Nephron (organoid): Measurements from ENCODE around the gene TFG.

ENCODE experiments used
- H3K27ac Mint-ChIP-seq, 3 experiments: 2 replicates each; pipeline ENCODE4 v1.8.0; 2020; ENCODE audit warnings: mixed read lengths in 3 of 3, mild to moderate bottlenecking in 2 of 3, moderate library complexity in 1 of 3
- H3K27me3 Mint-ChIP-seq: 2 replicates; pipeline ENCODE4 v1.8.0; 2021; ENCODE audit warnings: low read depth, mild to moderate bottlenecking, moderate library complexity, mixed read lengths
- H3K36me3 Mint-ChIP-seq: 2 replicates; pipeline ENCODE4 v1.8.0; 2020; ENCODE audit warnings: low read depth, mixed read lengths
- H3K4me1 Mint-ChIP-seq: 2 replicates; pipeline ENCODE4 v1.8.0; 2020; ENCODE audit warnings: mixed read lengths
- H3K4me3 Mint-ChIP-seq, 3 experiments: 2 replicates each; pipeline ENCODE4 v1.8.0; 2020; ENCODE audit warnings: mild to moderate bottlenecking in 3 of 3, mixed read lengths in 3 of 3, moderate library complexity in 2 of 3
- H3K9me3 Mint-ChIP-seq: 2 replicates; pipeline ENCODE4 v1.8.0; 2020; ENCODE audit warnings: mixed read lengths
- TF ChIP-seq, protein P1 (sequence below), 3 experiments: fragments of 200-600 bp; sonication (generic); IDR thresholded peaks; one replicate each; pipeline ENCODE4 v1.5.0; 2021; ENCODE audit warnings: antibody characterized with exemption in 3 of 3; ENCODE audit not compliant: unreplicated experiment in 3 of 3

The TFG gene

DNA sequence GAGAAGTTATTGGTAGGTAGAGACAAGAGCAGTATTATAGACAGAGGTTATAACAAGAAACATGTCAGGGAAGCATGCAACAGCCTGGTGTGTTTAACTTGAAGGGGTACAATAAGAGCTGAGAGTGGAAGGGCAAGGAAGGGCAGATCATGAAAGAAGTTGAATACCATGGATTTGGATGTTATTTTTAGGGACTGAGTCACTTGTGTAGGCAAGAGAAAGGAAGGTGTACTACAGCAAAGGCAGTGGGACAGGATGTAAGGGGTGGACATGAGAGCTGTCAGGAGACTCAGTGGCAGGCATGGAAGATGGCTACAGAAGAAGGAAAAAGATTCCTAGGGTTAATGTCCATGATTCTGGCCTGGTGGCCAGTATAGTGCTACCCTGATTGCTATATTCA, 66.4 kb downstream of the TFG start:
- TF ChIP-seq, protein P1, sequence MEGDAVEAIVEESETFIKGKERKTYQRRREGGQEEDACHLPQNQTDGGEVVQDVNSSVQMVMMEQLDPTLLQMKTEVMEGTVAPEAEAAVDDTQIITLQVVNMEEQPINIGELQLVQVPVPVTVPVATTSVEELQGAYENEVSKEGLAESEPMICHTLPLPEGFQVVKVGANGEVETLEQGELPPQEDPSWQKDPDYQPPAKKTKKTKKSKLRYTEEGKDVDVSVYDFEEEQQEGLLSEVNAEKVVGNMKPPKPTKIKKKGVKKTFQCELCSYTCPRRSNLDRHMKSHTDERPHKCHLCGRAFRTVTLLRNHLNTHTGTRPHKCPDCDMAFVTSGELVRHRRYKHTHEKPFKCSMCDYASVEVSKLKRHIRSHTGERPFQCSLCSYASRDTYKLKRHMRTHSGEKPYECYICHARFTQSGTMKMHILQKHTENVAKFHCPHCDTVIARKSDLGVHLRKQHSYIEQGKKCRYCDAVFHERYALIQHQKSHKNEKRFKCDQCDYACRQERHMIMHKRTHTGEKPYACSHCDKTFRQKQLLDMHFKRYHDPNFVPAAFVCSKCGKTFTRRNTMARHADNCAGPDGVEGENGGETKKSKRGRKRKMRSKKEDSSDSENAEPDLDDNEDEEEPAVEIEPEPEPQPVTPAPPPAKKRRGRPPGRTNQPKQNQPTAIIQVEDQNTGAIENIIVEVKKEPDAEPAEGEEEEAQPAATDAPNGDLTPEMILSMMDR (IDR thresholded peaks at IDR 0.05; ENCODE audit: unreplicated experiment in 3 of 3), result no peak
- no peak overlapping the region for H3K27ac Mint-ChIP-seq
- H3K27me3 Mint-ChIP-seq, result no peaks in the 10 kb centered on the region
- H3K9me3 Mint-ChIP-seq, result no peaks in the 10 kb centered on the region
- H3K4me3 Mint-ChIP-seq, result no peak overlapping the region
- H3K4me1 Mint-ChIP-seq, result peaks cover 11% of the 10 kb centered on the region
- H3K36me3 Mint-ChIP-seq, result no peaks in the 10 kb centered on the region

DNA sequence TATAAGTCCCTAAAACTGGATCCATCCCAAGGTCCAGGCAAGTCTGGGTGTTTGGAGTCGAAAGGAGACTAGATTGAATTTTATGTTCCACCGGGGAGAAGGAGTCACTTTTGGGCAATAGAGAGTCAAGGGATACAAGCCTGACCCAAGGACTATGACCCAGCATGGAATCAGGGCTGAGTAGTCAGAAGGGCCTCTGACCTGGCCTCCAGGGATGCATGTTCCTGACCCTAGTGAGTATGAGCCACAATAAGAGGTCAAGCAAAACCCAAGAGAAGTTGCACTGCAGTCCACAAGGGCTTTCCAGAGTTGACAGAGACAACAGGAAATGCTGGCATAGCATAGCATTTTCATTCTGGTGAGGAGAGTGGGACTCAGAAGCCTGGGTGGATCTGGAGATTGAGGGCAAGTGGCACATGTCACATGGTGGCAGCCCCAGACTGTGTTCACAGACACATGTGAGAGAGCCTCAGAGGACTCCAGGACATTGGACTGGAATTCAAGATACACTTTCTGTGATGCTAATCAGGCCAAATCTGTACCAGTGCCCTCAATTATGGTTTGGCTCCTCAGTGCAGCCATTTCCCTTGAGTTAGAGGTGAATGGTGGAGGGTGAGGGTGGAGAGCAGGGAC, 66.9 kb downstream of the TFG start:
- peaks cover 15% of the 10 kb centered on the region for H3K4me1 Mint-ChIP-seq
- H3K27me3 Mint-ChIP-seq, result no peaks in the 10 kb centered on the region
- no peak overlapping the region for H3K27ac Mint-ChIP-seq
- no peaks in the 10 kb centered on the region for H3K9me3 Mint-ChIP-seq
- no peaks in the 10 kb centered on the region for H3K36me3 Mint-ChIP-seq
- TF ChIP-seq, protein P1 (IDR thresholded peaks at IDR 0.05; ENCODE audit: unreplicated experiment in 3 of 3), result no peak
- H3K4me3 Mint-ChIP-seq, result no peak overlapping the region

DNA sequence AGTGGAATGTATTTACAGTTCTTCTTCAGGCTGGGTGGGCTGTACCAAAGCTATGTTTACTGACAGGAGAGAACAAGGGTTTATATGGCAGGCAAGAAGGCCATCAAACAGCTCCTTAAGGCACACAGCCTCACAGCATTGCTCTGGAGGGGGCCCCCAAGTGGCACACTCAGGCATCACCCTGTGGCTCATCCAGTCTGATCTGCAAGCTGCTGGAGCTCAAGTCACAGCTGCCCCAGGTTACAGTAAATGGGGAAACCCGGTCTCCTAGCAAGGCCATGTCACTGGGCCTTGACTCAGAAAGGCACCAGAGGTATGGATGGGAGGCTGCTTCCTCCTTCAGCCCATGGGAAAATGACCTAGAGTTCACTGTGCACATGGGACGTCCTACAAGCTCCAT, 67.5 kb downstream of the TFG start:
- no peaks in the 10 kb centered on the region for H3K27me3 Mint-ChIP-seq
- no peak overlapping the region for H3K27ac Mint-ChIP-seq
- TF ChIP-seq, protein P1 (IDR thresholded peaks at IDR 0.05; ENCODE audit: unreplicated experiment in 3 of 3), result no peak
- H3K4me3 Mint-ChIP-seq, result no peak overlapping the region
- no peaks in the 10 kb centered on the region for H3K36me3 Mint-ChIP-seq
- H3K4me1 Mint-ChIP-seq, result peaks cover 20% of the 10 kb centered on the region
- H3K9me3 Mint-ChIP-seq, result no peaks in the 10 kb centered on the region

DNA sequence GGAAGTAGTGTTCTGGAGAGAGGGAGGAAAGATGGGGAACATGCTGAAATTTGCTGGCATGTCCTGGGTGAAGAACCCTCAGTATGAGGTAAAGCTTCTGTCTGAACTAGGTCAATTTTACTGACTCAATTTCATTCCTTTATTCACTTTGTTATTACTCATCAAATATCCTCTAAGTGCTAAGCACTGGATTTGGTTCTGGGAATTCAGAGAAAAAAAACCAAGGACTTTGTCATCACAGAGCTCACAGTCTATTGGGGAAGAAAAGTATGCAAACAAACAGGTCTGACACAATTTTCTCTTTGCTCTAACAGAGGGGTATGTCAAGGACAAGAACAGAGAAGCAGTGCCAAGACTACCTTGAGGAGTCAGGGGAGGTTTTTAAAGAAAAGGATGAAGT, 68.0 kb downstream of the TFG start:
- TF ChIP-seq, protein P1 (IDR thresholded peaks at IDR 0.05; ENCODE audit: unreplicated experiment in 3 of 3), result no peak
- Mint-ChIP-seq H3K9me3 (no peaks in the 10 kb centered on the region), H3K4me1 (peaks cover 25% of the 10 kb centered on the region), H3K4me3 (no peak overlapping the region), H3K36me3 (no peaks in the 10 kb centered on the region), H3K27me3 (no peaks in the 10 kb centered on the region), H3K27ac (no peak overlapping the region)

DNA sequence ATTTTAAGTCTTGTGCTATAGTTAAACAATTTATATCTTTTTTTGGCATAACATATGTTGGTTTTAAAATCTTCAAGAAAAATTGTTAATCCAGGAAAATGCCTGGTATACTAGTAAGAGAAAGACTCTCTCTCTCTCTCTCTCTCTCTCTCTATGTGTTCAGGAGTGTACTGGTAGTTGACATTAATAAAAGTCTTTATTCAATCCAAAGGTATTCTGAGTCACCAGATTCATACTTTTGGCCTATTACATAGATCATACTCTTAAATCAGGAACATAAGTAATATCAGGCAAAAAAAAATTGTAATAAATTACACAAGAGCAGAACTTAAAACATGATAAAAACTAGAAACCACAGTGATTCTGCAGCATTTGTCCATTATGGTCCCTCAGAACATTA, 70.2 kb downstream of the TFG start:
- Mint-ChIP-seq H3K4me1 (peaks cover 36% of the 10 kb centered on the region), H3K27me3 (no peaks in the 10 kb centered on the region), H3K27ac (no peak overlapping the region), H3K4me3 (no peak overlapping the region), H3K9me3 (peaks cover 2% of the 10 kb centered on the region), H3K36me3 (no peaks in the 10 kb centered on the region)
- TF ChIP-seq, protein P1 (IDR thresholded peaks at IDR 0.05; ENCODE audit: unreplicated experiment in 3 of 3), result no peak

DNA sequence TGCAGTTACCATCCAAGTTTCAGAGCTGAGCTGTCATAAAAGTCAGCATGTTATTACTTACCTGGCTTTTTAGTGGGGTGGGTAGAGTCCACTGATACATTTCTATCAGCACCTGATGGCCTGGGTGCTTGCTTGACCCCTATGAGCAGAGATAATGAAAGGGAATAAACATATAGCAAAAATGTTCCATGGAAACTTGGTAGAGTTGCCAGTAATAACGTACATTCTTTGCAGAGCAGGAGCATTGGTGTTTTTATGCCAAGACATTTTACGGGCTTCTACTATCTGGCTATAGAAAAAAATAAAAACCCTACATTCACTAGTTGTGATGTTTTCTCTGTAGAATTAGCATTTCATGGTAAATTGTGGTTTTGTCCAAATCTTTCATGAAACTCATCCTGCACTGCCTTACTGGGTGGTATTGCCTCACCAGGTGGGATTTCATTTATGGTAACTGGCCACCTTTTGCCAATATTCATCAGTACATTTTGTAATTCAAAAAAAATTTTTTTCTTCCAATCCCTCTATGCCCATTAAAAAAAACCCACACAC, 70.9 kb downstream of the TFG start:
- Mint-ChIP-seq H3K36me3 (no peaks in the 10 kb centered on the region), H3K4me1 (peaks cover 36% of the 10 kb centered on the region), H3K27me3 (no peaks in the 10 kb centered on the region), H3K4me3 (no peak overlapping the region), H3K27ac (no peak overlapping the region), H3K9me3 (peaks cover 5% of the 10 kb centered on the region)
- TF ChIP-seq, protein P1 (IDR thresholded peaks at IDR 0.05; ENCODE audit: unreplicated experiment in 3 of 3), result no peak
